SKM-1 treated with dmso at 0.1 percent for 144 hours (cell line): ENCODE measurements around the gene FAM24A.
"Not testable (repeated sequence)": the region's sequence is repeated elsewhere in the genome, so short reads cannot be mapped to it uniquely, and the experiment has no call there.

Experiments used
- DNase-seq: peaks from one replicate; lab custom pipeline; 2025; ENCODE audit not compliant: unreplicated experiment; lab: John Stamatoyannopoulos, UW

The FAM24A gene, protein sequence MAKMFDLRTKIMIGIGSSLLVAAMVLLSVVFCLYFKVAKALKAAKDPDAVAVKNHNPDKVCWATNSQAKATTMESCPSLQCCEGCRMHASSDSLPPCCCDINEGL

DNA sequence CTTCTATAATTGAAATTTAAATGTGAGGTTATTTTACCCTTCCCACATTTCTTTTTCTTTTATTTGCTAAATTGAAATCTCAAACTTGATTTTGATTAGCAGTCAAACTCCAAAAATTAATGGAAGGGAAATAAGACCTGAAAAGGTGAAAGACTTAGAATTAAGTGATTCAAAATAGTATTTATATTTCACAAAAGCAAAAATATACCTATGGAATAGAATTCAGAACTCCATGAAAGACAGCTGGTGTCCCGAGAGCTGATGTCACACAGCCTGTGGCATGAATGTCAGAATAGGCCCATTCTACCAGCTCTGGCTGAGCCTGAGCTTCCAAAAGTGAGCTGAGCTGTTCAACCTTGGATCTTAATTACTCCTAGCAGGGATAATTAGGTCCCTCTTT lies at the start of gene FAM24A:
Gene FAM24A, plus strand, starts transcription at position 301 of the 400 bp plus-strand sequence. CDS start 1,025 bp downstream, outside the sequence.
- no peak for DNase-seq

DNA sequence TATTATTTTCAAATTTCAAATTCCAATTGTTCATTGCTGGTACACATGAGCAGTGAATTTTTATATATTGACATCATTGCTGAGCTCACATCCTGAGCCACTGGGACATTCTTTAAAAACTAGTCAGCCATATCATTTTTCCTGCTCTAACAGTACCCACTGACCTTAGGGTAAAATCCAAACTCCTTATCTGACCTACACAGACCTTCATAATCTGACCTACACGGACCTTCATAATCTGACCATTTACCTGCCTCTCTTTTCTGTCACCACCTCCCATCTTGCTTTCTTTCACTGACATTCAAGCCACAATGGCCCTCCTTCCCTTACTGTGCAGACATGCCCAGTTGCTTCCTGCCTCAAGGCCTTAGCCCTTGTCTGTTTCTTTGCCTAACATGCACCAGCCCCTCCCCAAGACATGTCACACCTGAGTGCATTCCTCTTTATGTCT lies 48.7 kb upstream of the FAM24A start:
- DNase-seq, result no peak

DNA sequence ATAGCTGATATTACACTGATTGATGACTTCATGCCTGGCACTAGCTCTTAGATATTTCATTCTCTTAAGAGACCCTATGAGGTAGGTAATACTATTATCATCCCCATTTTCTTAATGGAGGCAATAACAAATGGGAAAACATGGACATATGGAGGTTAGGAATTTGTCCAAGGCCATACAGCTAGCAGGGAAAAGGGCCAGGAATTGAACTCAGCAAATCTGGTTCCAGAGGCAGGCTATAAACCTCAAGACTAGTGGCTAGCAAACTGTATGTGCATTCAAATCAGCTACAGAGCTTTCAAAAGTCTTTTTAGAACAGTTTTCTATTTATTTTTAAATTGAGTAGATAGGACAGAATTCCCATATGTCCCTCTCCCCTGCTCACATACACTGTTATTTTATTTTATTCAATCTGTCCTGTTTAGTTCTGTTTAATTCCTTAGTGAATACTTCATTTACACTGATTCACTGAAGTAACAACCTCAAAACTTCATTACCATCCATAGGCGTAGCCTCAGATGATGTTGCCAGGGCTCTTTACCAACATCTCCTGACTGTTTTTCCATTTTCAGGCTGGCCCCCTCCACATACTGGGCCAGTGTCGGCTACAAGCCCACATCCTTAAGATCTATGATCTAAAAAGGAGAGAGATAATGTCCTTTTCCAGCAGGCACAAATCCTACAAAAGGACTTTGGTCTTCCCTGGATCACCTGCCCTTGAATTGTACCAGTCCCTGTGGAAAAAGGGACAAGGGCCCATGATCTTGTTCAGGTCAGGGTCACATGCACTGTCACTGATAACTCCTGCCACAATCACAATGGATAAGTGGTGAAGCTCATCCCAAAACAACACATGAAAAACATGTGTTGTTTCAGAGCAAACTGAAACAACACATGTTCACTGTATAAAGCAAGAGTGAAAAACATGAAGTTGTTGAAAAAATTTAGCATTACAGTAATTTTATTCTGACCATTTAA lies 46.9 kb upstream of the FAM24A start:
- no peak for DNase-seq

DNA sequence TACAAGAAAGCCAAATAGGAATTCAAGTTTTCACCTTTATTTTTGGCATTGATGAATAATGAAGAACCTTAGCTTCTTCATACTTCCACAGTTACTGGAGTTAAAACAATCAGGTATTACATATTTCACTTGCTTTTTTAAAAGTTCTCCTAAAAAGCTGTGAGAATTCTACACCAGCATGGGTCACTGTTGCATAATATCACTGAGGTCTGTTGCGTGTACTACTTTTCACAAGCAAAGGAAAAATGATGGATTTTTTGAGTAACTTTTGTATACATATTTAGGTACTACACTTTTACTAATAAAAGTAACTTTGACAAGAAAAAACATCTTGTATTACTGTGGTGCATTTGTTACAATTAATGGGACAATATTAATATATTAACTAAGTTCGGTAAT lies 46.2 kb upstream of the FAM24A start:
- no peak for DNase-seq

DNA sequence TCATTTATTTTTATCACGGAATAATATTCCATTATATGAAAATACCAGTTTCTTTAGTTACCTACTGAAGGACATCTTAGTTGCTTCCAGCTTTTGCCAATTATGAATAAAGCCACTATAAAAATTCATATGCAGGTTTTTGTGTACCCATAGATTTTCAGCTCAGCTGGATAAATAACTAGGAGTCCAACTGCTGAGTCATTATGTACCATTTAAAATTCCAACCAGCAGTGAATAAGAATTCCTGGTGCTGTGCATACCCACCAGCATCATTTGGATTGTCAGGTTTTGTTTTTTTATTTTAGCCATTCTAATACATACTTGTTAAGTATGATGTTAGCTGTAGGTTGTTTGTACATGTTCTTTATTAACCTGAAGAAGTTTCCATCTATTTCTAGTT lies 45.5 kb upstream of the FAM24A start:
- DNase-seq, result no peak

DNA sequence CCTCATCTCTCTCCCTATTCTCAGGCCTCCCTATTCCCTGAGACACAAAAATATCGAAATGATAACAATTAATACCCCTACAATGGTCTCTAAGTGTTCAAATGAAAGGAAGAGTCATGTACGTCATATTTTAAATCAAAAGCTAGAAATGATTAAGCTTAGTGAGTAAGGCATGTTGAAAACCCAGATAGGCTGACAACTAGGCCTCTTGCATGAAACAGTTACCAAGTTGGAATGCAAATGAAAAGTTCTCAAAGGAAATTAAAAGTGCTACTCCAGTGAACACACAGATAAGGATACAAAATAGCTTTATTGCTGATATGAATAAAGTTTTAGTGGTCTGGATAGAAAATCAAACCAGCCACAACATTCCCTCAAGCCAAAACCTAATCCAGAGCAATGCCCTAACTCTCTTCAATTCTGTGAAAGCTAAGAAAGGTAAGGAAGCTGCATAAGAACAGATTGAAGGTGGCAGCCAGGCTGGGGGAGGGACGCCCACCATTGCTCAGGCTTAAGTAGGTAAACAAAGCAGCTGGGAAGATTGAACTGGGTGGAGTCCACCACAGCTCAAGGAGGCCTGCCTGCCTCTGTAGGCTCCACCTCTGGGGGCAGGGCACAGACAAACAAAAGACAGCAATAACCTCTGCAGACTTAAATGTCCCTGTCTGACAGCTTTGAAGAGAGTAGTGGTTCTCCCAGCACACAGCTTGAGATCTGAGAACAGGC lies 43.5 kb upstream of the FAM24A start:
- not testable (repeated sequence) for DNase-seq

DNA sequence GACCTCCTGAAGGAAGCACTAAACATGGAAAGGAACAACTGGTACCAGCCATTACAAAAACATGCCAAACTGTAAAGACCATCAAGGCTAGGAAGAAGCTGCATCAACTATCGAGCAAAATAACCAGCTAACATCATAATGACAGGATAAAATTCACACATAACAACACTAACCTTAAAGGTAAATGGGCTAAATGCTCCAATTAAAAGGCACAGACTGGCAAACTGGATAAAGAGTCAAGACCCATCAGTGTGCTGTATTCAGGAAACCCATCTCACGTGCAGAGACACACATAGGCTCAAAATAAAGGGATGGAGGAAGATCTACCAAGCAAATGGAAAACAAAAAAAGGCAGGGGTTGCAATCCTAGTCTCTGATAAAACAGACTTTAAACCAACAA lies 41.6 kb upstream of the FAM24A start:
- not testable (repeated sequence) for DNase-seq

DNA sequence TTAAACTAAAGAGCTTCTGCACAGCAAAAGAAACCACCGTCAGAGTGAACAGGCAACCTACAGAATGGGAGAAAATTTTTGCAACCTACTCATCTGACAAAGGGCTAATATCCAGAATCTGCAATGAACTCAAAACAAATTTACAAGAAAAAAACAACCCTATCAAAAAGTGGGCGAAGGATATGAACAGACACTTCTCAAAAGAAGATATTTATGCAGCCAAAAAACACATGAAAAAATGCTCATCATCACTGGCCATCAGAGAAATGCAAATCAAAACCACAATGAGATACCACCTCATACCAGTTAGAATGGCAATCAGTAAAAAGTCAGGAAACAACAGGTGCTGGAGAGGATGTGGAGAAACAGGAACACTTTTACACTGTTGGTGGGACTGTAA lies 38.5 kb upstream of the FAM24A start:
- DNase-seq, result not testable (repeated sequence)

DNA sequence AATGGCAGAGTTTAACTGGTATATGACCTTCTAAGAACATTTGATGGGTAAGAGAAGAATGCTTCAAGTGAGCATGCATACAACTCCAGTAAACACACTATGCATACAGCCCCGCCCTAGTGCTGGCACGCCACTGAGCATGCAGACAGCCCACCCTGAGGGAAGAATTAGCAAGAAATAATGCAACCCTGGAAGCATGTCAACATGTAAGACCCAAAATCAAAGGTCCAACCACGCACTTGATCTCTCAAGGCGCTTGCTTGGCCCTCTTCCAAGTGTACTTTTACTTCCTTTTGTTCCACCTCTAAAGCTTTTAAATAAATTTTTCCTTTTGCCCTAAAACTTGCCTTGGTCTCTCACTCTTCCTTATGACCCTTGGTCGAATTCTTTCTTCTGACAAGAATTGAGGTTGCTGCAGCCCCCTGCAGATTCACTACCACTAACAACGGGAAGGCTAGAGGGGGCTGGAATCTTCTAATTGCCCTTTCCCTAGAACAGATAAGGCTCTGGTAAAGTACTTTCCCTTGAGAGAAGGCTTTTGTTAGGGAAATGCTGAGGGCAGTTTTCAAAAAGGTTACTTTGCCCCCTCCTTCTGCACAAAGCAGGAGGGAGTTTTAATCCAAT lies 34.5 kb upstream of the FAM24A start:
- DNase-seq, result no peak

DNA sequence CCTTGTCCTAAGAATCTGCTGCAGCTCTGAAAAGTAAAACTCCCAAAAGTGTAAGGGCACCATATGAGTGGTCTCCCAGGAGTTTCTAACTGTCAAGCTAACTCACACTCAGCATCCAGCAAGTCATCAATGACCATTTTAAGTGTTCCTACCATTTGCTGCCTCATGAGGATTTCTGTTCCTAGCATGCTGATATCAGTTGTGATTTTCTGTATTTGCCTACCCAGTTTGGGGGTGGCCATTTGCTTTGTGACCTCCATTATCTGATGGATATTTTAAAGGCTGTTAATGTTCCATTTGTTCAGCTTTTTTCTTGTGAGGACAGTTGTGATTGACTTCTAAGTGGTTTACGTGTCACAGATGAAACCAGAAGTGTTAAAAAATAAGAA lies 33.9 kb upstream of the FAM24A start:
- DNase-seq, result no peak

DNA sequence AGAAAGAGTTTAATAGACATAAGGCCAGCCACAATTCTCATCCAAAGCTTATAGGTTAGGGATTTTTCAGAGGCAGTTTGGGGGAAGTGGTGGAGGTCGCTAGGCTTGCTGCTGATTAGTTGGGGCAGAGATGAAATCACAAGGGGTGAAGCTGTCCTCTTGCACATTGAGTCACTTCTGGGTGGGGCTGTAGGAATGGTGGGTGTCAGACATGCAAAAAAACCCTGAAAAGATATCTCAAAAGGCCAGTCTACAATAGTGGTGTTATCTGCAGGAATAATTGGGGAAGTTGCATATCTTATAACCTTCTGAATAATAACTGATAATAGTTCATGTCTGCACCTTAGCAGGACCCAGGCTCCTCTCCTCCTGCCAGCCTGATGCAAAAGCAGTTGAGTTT lies 33.1 kb upstream of the FAM24A start:
- DNase-seq, result no peak

DNA sequence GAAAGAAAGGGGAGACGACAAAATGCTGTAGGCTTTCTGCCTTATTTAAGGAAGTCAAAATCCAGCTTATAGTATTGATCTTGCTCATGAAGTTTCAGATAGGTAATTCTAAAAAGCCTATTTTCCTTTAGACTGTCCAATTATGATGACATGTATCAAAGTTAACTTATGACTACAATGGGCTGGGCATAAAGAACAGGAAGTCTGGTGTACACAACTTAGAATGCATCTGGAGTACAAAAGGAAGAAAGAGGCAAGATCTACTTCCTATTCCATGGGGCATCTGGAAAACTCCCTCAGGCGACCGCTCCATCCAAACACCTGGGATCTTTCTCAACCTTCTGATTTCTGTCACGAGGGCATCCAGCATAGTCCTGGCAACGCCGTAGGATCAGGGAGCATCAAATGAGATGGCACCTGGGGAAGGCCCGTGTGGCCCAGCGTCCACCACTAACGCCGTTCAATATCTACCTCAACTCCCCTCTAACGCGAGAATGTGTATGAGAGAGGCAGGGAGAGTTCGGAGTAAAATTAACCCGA lies 31.5 kb upstream of the FAM24A start:
- peak; percentile 32 for DNase-seq

DNA sequence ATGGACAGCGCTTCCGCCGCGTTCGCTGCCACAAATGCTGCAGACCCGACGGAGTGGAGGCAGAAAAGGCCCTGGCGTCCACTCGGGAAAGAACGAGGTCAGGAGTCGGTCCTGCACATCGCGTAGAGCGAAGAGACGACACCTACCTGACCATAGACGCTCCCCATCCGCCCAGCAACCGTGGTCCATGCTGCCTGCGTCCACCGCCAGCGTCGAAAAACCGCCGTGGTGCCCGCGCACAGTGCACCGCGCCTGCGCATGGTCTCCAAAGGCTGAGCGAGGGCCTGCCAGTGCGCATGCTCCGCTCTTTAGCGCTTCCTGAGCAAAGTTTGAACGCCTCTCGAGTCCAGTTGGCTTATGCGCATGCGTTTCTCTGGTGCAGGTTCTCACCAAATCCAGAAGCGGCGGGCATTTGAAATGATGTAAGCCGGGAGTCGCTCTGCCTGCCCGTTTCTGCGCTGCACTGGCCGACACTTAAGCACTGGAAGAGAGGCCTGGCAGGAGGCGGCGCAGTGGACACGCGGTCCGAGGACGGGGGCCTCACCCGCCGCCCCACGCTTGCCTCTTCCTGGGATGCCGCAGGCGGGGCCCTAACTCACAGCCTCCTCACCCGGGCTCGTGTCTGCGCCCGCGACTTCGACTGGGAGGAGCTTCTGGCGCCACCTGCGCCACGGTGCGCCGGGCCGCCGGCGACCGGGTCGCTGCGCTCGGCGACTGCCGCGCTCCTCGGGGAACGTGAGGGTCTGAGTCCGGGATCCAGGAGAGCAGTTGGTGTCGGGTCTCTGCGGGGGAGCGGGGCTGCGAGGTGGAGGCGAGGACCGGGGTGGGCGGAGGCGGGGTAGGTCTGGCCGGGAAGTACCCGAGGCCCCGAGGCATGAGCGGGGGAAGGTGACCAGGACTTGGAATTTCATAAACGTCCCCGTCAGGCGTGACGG lies 30.8 kb upstream of the FAM24A start, which contains the start of gene FAM24B:
Gene FAM24B, minus strand, starts transcription at position 243 of the 935 bp plus-strand sequence. CDS start 29,066 bp downstream, outside the sequence.
- DNase-seq, result peak; percentile 97

DNA sequence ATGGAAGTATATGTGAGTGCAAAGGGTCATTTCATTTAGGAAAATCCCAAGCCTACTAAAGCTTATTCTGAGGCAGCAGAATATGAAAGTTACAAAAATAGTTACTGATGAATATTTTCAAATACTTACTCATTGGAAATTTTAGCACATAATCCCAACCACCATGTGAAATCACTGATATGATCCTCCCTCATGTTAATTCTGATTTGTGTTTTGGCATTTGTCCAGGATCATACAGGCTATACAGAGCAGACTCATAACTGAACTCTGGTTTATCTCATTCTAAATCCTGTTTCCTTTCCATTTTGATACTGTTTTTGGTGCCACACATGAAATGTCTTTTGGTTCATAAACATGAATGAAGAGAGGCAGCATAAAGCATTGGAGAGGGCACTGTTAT lies 27.6 kb upstream of the FAM24A start:
- no peak for DNase-seq

DNA sequence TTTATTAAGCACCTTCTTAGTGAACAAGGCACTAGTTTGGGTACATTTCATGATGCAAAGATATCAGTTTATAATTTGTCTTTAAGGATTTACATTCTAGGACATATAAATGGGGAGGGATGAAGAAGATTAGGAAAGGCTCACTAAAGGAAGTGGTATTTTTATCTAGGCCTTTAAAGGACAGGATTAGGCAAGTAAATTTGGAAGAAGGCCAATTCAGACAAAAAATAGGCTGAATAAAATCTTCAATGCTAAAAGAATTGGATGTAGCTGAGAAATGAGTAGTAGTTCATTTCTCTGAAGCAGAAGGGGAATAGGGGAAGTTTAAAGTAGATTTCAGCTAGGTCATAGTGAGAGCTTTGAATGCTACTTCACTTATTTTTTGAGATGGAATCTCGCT lies 26.2 kb upstream of the FAM24A start:
- no peak for DNase-seq

DNA sequence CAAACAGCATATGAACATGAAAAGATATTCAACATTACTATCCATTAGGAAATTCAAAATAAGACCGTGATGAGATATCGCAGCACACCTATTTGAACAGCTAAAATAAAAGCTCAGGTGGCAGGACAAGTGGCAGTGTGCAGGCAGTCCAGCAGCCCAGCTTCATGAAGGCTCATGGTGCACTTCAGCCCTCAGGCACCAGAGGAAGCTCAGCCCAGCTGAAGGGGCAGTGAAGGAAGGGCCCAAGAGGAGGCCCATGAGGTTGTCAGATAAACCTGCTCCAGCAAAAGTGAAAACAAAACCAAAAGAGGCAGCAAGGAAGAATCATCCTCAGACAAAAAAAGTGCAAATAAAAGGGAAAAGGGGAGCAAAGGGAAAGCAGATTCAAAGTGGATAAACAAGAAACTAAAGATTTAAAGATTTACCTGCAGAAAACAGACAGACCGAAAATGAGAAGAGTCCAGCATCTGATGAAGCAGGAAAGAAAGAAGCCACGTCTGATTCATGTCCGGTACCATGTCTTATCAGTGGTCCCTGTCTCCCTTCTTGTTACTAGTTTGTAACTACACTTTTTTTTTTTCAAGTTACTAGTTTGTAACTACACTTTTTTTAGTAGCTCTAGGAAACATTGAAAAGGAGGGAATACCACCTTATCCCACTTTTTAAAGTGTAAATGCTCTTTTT lies 16.0 kb upstream of the FAM24A start:
- no peak for DNase-seq

DNA sequence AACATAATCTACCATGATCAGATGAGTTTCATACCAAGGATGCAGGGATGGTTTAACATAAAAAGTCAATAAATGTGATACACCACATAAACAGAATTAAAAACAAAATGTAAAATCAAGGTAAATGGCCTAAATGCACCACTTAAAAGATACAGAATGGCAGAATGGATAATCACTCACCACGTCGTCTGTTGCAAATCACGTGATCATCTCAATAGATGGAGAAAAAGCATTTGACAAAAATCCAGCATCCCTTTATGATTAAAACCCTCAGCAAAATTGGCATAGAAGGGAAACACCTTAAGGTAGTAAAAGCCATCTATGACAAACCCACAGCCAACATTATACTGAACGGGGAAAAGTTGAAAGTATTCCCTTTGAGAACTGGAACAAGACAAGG lies 6.5 kb upstream of the FAM24A start:
- not testable (repeated sequence) for DNase-seq

DNA sequence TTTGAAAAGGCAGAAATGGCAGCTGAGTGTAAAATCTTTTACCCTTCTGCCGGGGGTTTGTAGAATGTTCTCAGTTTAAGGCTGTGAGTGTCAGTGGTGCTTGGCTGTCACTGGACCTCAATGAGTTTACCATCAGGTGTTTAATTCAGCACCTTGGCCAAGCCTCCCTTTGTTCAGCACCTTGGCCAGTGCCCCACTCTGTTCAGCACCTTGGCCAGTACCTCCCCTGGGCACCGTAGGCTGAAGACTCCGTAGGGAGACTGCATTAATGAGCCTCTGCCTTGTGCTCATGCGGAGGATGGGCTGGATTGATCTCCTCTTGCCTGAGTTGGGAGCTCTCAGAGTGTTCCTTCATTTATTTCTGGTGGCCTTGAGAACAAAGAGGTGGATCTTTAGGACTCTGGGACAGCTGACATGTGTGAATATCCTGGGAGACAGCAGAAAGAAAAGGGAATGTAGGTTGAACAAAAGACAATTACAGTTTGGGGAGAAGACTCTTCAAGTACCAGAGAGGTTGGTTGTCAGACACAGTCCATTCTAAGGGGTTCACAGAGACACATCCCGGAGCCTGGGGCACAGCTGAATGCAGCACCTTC lies 1.6 kb downstream of the FAM24A start:
- no peak for DNase-seq

DNA sequence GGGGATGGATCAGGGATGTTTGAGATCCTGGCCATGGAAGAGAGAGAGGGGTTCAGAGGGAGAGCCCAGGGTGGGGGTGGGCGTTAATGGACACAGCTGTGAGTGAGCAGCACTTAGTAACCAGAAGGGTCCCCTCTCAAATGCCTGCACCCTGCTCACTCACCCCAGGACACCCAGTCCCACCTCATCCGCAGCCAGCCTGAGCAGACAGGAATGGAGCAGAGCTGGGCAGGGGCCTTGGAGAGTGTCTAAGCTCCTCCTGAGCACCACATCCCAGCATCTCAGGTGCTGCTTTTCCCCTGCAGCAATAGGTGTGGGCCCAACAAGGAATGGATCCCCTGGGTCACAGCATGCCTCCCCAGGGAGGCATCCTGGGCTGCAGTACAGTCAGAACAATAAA lies 5.3 kb downstream of the FAM24A start:
- no peak for DNase-seq
